Activated effector memory CD4-positive, alpha-beta T cell treated with Interleukin-2 at 50 U/mL for 16 hours (primary cell): ENCODE measurements around the gene SLC39A8.
"Not testable (repeated sequence)": the region's sequence is repeated elsewhere in the genome, so short reads cannot be mapped to it uniquely, and the experiment has no call there.

Experiments used
- DNase-seq: peaks from one replicate; pipeline ENCODE4 v3.0.0-alpha.2; 2020

The SLC39A8 gene

GRCh38 chr4:102298716-102299115 lies 46.6 kb downstream of the SLC39A8 start:
- no peak for DNase-seq

GRCh38 chr4:102295153-102295862 lies 50.0 kb downstream of the SLC39A8 start:
- DNase-seq = no peak

GRCh38 chr4:102288497-102288896 lies 56.8 kb downstream of the SLC39A8 start:
- DNase-seq = no peak

GRCh38 chr4:102285831-102286230 lies 59.5 kb downstream of the SLC39A8 start:
- DNase-seq = no peak

GRCh38 chr4:102281171-102281839 lies 64.0 kb downstream of the SLC39A8 start:
- DNase-seq = no peak

GRCh38 chr4:102273317-102273716 lies 72.0 kb downstream of the SLC39A8 start:
- DNase-seq = not testable (repeated sequence)

- no peak for DNase-seq
Observed at GRCh38 chr4:102272318-102272717, 73.0 kb downstream of the SLC39A8 start.

GRCh38 chr4:102268355-102268754 lies 76.9 kb downstream of the SLC39A8 start:
- DNase-seq = no peak

GRCh38 chr4:102263024-102263787 lies 82.1 kb downstream of the SLC39A8 start:
- DNase-seq = no peak

- no peak for DNase-seq
Observed at GRCh38 chr4:102259702-102260101, 85.6 kb downstream of the SLC39A8 start.

GRCh38 chr4:102259081-102259480 lies 86.2 kb downstream of the SLC39A8 start:
- no peak for DNase-seq

GRCh38 chr4:102256321-102256720 lies 89.0 kb downstream of the SLC39A8 start:
- no peak for DNase-seq

- DNase-seq = no peak
Observed at GRCh38 chr4:102253860-102254259, 91.4 kb downstream of the SLC39A8 start.

- DNase-seq = no peak
Observed at GRCh38 chr4:102252171-102252570, 93.1 kb downstream of the SLC39A8 start.

GRCh38 chr4:102250341-102250740 lies 94.9 kb downstream of the SLC39A8 start:
- DNase-seq = no peak

- DNase-seq = no peak
Observed at GRCh38 chr4:102247041-102247440, 98.2 kb downstream of the SLC39A8 start.

- DNase-seq = no peak
Observed at GRCh38 chr4:102246416-102246815, 98.9 kb downstream of the SLC39A8 start.

- DNase-seq = no peak
Observed at GRCh38 chr4:102244878-102245535, 100.3 kb downstream of the SLC39A8 start.

GRCh38 chr4:102243296-102243695 lies 102.0 kb downstream of the SLC39A8 start:
- DNase-seq = not testable (repeated sequence)

GRCh38 chr4:102234243-102234838 lies 110.9 kb downstream of the SLC39A8 start:
- DNase-seq = no peak

GRCh38 chr4:102230194-102230593 lies 115.1 kb downstream of the SLC39A8 start:
- DNase-seq = no peak

GRCh38 chr4:102227388-102227787 lies 117.9 kb downstream of the SLC39A8 start:
- no peak for DNase-seq

GRCh38 chr4:102223461-102223860 lies 121.8 kb downstream of the SLC39A8 start:
- no peak for DNase-seq
